ENCODE measurements around the gene ZNF45. TPM values are rescaled to one million over a fixed set of nuclear protein-coding genes. Genes with fewer than 3 reads are reported as not detected.
"Not testable (repeated sequence)": the region's sequence is repeated elsewhere in the genome, so short reads cannot be mapped to it uniquely, and the experiment has no call there.

The ZNF45 gene
- 19.2 and 21.0 TPM in 2 replicates for total RNA-seq

GRCh38 chr19:43934985-43935708 lies at the start of gene ZNF45:
TSS of gene ZNF45 (minus strand) at chr19:43935282. CDS start at chr19:43922185, 13,097 bp downstream.
- peak; percentile 91 for DNase-seq

- DNase-seq, result no peak
Observed at GRCh38 chr19:43984687-43985000, 49.6 kb upstream of the ZNF45 start.

GRCh38 chr19:43983912-43984686 lies 49.0 kb upstream of the ZNF45 start, which contains the start of gene ZNF155:
TSS of gene ZNF155 (plus strand) at chr19:43984188. CDS start at chr19:43988544, 4,356 bp downstream.
- peak; percentile 98 for DNase-seq

- no peak for DNase-seq
Observed at GRCh38 chr19:43983544-43983911, 48.4 kb upstream of the ZNF45 start.

GRCh38 chr19:43976732-43977131 lies 41.6 kb upstream of the ZNF45 start:
- DNase-seq, result no peak

GRCh38 chr19:43966079-43966694 lies 31.1 kb upstream of the ZNF45 start:
- peak; percentile 3 for DNase-seq

- DNase-seq, result no peak
Observed at GRCh38 chr19:43960411-43960810, 25.3 kb upstream of the ZNF45 start.

GRCh38 chr19:43957891-43958290 lies 22.8 kb upstream of the ZNF45 start:
- no peak for DNase-seq

- no peak for DNase-seq
Observed at GRCh38 chr19:43956827-43957226, 21.7 kb upstream of the ZNF45 start.

GRCh38 chr19:43950834-43951645 lies 16.0 kb upstream of the ZNF45 start, which contains the start of gene ZNF221:
TSS of gene ZNF221 (plus strand) at chr19:43951228. CDS start at chr19:43962727, 11,499 bp downstream.
- DNase-seq, result peak; percentile 96

GRCh38 chr19:43949803-43950202 lies 14.7 kb upstream of the ZNF45 start:
- not testable (repeated sequence) for DNase-seq

- not testable (repeated sequence) for DNase-seq
Observed at GRCh38 chr19:43947412-43947811, 12.3 kb upstream of the ZNF45 start.

- no peak for DNase-seq
Observed at GRCh38 chr19:43941209-43941608, 6.1 kb upstream of the ZNF45 start.

GRCh38 chr19:43940719-43941118 lies 5.6 kb upstream of the ZNF45 start:
- DNase-seq, result no peak

- DNase-seq, result no peak
Observed at GRCh38 chr19:43939557-43940260, 4.6 kb upstream of the ZNF45 start.

GRCh38 chr19:43936188-43936587 lies 1.1 kb upstream of the ZNF45 start:
- no peak for DNase-seq

GRCh38 chr19:43934055-43934984 lies 762 bp downstream of the ZNF45 start:
- peak; percentile 17 for DNase-seq

- no peak for DNase-seq
Observed at GRCh38 chr19:43928820-43929219, 6.3 kb downstream of the ZNF45 start.

- no peak for DNase-seq
Observed at GRCh38 chr19:43923875-43924274, 11.2 kb downstream of the ZNF45 start.

- no peak for DNase-seq
Observed at GRCh38 chr19:43914051-43914450, 21.0 kb downstream of the ZNF45 start.

- no peak for DNase-seq
Observed at GRCh38 chr19:43913383-43913782, 21.7 kb downstream of the ZNF45 start.
